Transverse colon (tissue), 4 donors: ENCODE data around the gene ARID3C. TPM values are rescaled to one million over a fixed set of nuclear protein-coding genes. Genes with fewer than 3 reads are reported as not detected.

Source experiments
- DNase-seq: peaks from one replicate; pipeline ENCODE4 v3.0.0-alpha.2; 2019
- H3K27ac ChIP-seq, 4 donors: fragments of 200-600 bp; sonication (generic); 2 replicates each; pipeline ENCODE4 v1.5.1; 2016 to 2018; ENCODE audit warnings: inconsistent platforms in 4 of 4
- H3K27me3 ChIP-seq: fragments of 200-600 bp; sonication (generic); 2 replicates; pipeline ENCODE4 v1.5.1; 2017; ENCODE audit warnings: inconsistent platforms
- H3K36me3 ChIP-seq, 4 donors: fragments of 200-600 bp; sonication (generic); 2 replicates each; pipeline ENCODE4 v1.5.1; 2017 to 2019; ENCODE audit warnings: inconsistent platforms in 4 of 4
- H3K4me1 ChIP-seq, 4 donors: fragments of 200-600 bp; sonication (generic); 2 replicates each; pipeline ENCODE4 v1.5.1; 2017 to 2020; ENCODE audit warnings: inconsistent platforms in 4 of 4
- H3K4me3 ChIP-seq, 4 donors: fragments of 200-600 bp; sonication (generic); 1 replicate in 1 of 4; 2 replicates in 3 of 4; pipeline versions ENCODE4 v1.5.1 to v1.6.1; 2017 to 2019; ENCODE audit warnings: inconsistent platforms in 4 of 4
- H3K9me3 ChIP-seq, 2 donors: fragments of 200-600 bp; sonication (generic); 2 replicates each; pipeline ENCODE4 v1.5.1; 2017 to 2019; ENCODE audit warnings: inconsistent platforms in 2 of 2
- CTCF ChIP-seq, 5 experiments: fragments of 200-600 bp in 3 of 5; fragments of 450-650 bp in 2 of 5; sonication (generic) in 3 of 5; IDR thresholded peaks; 1 replicate in 2 of 5; 2 replicates in 3 of 5; pipeline ENCODE4 v1.5.1; 2016 to 2017; ENCODE audit warnings: antibody characterized with exemption in 5 of 5, inconsistent platforms in 3 of 5, mild to moderate bottlenecking in 2 of 5, moderate library complexity in 1 of 5
- EP300 ChIP-seq: sonication (generic); formaldehyde crosslinking; IDR thresholded peaks from one replicate; pipeline ENCODE4 v1.6.1; 2017; ENCODE audit warnings: antibody characterized with exemption, low read depth
- POLR2A ChIP-seq: fragments of 450-650 bp; IDR thresholded peaks from one replicate; pipeline ENCODE4 v1.6.1; 2016; ENCODE audit warnings: antibody characterized with exemption, mild to moderate bottlenecking, moderate library complexity
- POLR2AphosphoS5 ChIP-seq, 3 donors: sonication (generic); formaldehyde crosslinking; IDR thresholded peaks; one replicate each; pipeline ENCODE4 v1.6.1; 2016; ENCODE audit warnings: antibody characterized with exemption in 3 of 3
- WGBS, 2 donors: methylation state at CpG; one replicate each; pipeline ENCODE4 v1.1.5; 2018; ENCODE audit warnings: low coverage in 1 of 2; 5-methylcytosine and 5-hydroxymethylcytosine counted together
- in situ Hi-C, 4 donors: fragments of 200-750 bp; cut with MboI; loops; one replicate each; pipeline versions ENCODE4 v1.15.0 to v1.15.1; 2017; ENCODE audit warnings: low sequenced_read_pairs in 3 of 4, low pct_ligation_motif_present in 1 of 4, low pct_unique_long_range_greater_than_20kb in 1 of 4
- intact Hi-C: fragments of 100-400 bp; cut with DNase I; formaldehyde crosslinking; loops from one replicate; pipeline ENCODE4 v1.15.1; 2023; ENCODE audit warnings: low total_unique reads
- total RNA-seq, 4 donors: library from RNA; depleted of rRNA; stranded (reverse); fragments of >200 nt; gene quantifications; one replicate each; pipeline ENCODE4 v1.1.0, GENCODE V29; 2016

The ARID3C gene
- total RNA-seq, 4 donors from 2014 or later: not detected

DNA sequence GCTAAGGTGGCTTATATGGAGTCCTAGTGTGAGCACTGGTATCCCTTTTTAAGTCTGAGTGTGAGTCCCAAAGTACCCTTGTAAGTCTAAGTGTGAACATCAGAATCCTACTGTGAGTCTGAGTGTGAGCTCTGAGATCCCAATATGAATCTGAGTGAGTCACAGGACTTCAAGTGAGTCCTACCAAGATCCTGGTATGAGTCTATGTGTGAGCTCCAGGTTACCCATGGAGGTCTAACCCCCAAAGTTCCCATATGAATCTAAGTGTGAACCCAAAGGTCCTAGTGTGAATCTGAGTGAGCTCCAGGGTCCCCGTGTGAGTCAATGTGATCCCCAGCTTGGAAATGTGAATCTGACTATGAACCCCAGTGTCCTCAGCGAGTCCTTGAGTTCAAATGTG lies 41.6 kb downstream of the ARID3C start:
- Histone ChIP-seq H3K27me3 (peaks cover 94% of the 10 kb centered on the region), H3K36me3 (no peaks in the 10 kb centered on the region), H3K27ac (no peak overlapping the region), H3K9me3 (no peaks in the 10 kb centered on the region), H3K4me3 (no peak overlapping the region), H3K4me1 (peaks cover 14 to 35% (median 29%) of the 10 kb centered on the region in 4 donors)
- 88% methylated on average over 2 of the region's 2 CpGs; no CpG with 5 or more reads in 1 of the 2 donors for WGBS, 2 donors
- TF ChIP-seq CTCF (IDR thresholded peaks at IDR 0.05): no peak
- TF ChIP-seq POLR2AphosphoS5 (IDR thresholded peaks at IDR 0.05): no peak
- no peak for TF ChIP-seq POLR2A
- TF ChIP-seq EP300: no peak
- no peak for DNase-seq
- intact Hi-C loops (loop anchor here (10.0 kb wide), 1 partner anchor 82 kb away; no protein-coding TSS in a partner anchor), in situ Hi-C loops (no loop called here)

- H3K9me3 ChIP-seq: no peaks in the 10 kb centered on the region
- H3K4me1 ChIP-seq: peaks cover 10 to 26% (median 24%) of the 10 kb centered on the region in 4 donors
- no peak for DNase-seq
- WGBS, 2 donors: 0 to 34% methylated on average over 1 to 11 of the region's 11 CpGs
- intact Hi-C loops (loop anchor here (10.0 kb wide), 1 partner anchor 81 kb away; no protein-coding TSS in a partner anchor), in situ Hi-C loops (no loop called here)
- H3K36me3 ChIP-seq: no peaks in the 10 kb centered on the region
- H3K27me3 ChIP-seq: peaks cover 83% of the 10 kb centered on the region
- no peak overlapping the region for H3K27ac ChIP-seq
- no peak overlapping the region for H3K4me3 ChIP-seq
- TF ChIP-seq POLR2AphosphoS5 (IDR thresholded peaks at IDR 0.05): no peak
- no peak for TF ChIP-seq EP300
- no peak for TF ChIP-seq CTCF (IDR thresholded peaks at IDR 0.05)
- TF ChIP-seq POLR2A: no peak
These were observed 42.8 kb downstream of the ARID3C start for GRCh38 chr9:34585946-34586669.

DNA sequence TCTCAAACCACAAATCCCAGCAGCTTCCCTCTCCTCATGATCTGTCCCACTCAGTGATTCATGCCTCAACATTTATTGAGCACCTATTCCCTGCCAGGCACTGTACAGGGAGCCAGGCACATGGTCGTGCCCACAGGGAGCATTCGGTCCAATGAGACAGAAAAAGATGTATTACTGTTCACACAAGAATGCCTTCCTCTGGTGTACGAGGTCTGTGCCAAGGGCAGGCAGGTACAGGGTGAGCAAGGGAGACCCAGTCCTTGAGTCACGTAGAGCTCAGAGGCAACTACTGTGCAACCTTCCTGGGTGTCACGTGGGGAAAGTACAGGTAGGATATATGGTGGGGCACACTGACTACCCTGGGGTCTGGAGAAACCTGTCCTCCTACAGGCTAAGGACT lies 43.9 kb downstream of the ARID3C start:
- no peak overlapping the region for H3K4me3 ChIP-seq
- no peak for DNase-seq
- WGBS, 2 donors: 72% methylated on average over 5 of the region's 5 CpGs; no CpG with 5 or more reads in 1 of the 2 donors
- no peak overlapping the region for H3K27ac ChIP-seq
- H3K9me3 ChIP-seq: no peaks in the 10 kb centered on the region
- H3K36me3 ChIP-seq: no peaks in the 10 kb centered on the region
- intact Hi-C loops: loop anchor here (10.0 kb wide), 1 partner anchor 80 kb away; no protein-coding TSS in a partner anchor
- peaks cover 82% of the 10 kb centered on the region for H3K27me3 ChIP-seq
- in situ Hi-C loops: no loop called here
- peaks cover under 1 to 14% (median 12%) of the 10 kb centered on the region in 4 donors for H3K4me1 ChIP-seq
- no peak for TF ChIP-seq CTCF (IDR thresholded peaks at IDR 0.05)
- no peak for TF ChIP-seq POLR2AphosphoS5 (IDR thresholded peaks at IDR 0.05)
- TF ChIP-seq POLR2A: no peak
- no peak for TF ChIP-seq EP300

- Histone ChIP-seq H3K9me3 (no peaks in the 10 kb centered on the region), H3K36me3 (no peaks in the 10 kb centered on the region), H3K27me3 (peaks cover 82% of the 10 kb centered on the region), H3K4me1 (peaks cover 0 to 14% (median 2%) of the 10 kb centered on the region in 4 donors), H3K27ac (no peak overlapping the region), H3K4me3 (no peak overlapping the region)
- intact Hi-C loops: loop anchor here (10.0 kb wide), 1 partner anchor 78 kb away; no protein-coding TSS in a partner anchor
- TF ChIP-seq EP300: no peak
- no peak for TF ChIP-seq CTCF (IDR thresholded peaks at IDR 0.05)
- TF ChIP-seq POLR2AphosphoS5 (IDR thresholded peaks at IDR 0.05): no peak
- TF ChIP-seq POLR2A: no peak
- 90% methylated on average over 5 of the region's 5 CpGs; no CpG with 5 or more reads in 1 of the 2 donors for WGBS, 2 donors
- DNase-seq: no peak
- in situ Hi-C loops: no loop called here
These were observed 46.1 kb downstream of the ARID3C start for GRCh38 chr9:34582787-34583186.
